GM04504 (cell line): Measurements from ENCODE around the gene NOTCH3.

Experiments
- DNase-seq: peaks from one replicate; pipeline ENCODE4 v3.0.0-alpha.2; 2012; ENCODE audit warnings: low read depth

NOTCH3 gene

GRCh38 chr19:15123031-15123890 is 77.5 kb downstream of the NOTCH3 start:
- no peak for DNase-seq

DNA sequence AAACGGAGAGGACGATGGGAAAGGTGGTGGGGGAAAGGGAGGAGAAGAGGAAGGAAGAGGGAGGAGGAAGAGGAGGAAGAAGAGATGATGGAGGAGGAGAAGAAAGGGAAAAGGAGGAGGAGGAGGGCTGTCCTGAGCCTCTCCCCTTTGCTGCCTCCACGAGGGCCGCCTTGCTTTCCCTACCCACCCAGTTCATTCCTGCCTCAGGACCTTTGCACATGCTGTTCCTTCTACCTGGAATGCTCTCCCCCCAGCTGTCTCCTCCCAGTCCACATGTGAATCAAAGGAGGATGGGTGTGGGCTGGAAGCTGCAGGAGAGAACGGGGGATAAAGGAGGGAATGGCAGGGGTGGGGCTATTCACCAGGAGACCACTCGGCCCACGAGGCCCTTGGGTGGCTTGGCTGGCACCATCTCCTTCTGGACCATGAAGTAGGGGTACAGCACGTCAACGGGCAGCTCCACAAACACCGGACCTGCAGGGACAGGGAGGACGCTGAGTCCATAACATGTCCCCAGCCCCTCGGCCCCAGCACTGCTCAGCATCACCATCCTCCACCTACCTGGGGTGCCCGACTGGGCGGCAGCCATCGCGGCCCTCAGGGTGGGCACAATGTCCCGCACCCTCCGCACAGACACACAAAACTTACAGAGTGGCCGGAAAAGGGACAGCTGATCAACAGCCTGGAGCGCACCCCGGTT is 78.3 kb downstream of the NOTCH3 start:
- DNase-seq: no peak

- no peak for DNase-seq
Measured at GRCh38 chr19:15120135-15121026, 80.4 kb downstream of the NOTCH3 start.

DNA sequence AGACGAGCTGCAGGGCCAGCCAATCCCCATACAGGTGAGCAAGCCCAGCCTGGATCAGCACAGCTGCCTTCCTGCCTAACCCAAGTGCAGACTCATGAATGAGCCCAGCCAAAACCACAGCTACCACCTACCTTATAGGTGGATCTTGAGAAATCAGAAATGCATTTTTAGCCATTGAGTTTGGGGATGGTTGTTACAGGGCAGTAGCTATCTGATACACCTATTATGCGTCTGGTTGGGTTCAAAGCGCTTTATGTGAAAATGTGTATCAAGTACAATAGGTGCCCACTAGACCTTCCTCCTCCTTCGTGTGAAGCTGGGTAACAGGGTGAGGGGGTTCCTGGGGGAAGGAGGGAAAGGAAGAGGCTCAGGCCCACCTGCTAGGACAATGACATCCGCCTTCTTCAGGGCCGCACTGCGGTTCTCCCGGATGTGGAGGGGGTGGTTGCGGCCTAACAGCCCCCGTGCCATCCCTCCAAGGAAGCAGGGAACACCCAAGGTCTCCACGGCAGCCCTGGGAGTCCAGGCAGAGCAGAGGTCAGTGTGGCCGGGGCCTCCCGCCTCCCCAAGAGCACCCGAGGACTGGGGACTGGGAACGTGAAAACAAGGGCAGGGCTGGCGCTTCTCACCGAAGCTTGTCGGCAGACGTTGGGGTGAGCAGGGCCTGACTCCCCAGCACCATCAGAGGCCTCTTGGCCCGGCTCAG is 81.9 kb downstream of the NOTCH3 start:
- no peak for DNase-seq

DNA sequence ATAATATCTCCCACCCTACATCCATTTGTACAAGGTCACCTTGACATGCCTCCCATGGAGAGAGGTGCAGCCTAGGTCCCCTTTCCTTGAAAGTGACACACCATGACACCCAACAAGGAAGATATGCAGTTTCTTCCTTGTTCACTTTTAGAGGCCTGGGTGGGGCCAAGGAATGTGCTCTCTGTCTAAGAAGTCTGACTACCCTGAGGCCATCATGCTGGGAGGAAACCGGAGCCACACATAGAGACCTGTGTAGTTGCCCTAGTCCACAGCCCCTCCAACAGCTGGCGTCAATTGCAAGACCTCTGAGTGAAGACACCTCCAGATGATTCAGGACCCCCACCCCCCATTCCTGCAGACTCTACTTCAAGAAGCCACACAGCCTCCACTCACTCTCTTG is 82.5 kb downstream of the NOTCH3 start:
- DNase-seq: no peak

DNA sequence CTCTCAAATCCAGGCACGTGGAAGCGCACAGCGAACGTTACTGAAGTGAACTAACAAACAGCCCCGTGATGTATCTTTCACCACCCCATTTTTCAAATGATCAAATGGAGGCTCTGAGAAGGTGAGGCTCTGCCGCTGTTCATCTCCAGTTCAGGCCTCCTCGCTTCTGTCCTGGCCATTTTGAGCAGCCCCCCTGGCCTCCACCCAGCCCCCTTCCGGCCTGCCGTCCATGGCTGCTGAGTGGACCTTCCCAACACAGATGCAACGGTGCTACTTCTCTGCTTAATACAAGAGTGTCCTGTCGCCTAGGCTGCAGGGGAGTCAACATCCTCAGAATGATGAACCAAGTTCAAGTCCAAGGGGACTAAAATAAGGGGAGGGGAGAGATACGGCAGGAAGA is 83.9 kb downstream of the NOTCH3 start:
- DNase-seq: no peak

DNA sequence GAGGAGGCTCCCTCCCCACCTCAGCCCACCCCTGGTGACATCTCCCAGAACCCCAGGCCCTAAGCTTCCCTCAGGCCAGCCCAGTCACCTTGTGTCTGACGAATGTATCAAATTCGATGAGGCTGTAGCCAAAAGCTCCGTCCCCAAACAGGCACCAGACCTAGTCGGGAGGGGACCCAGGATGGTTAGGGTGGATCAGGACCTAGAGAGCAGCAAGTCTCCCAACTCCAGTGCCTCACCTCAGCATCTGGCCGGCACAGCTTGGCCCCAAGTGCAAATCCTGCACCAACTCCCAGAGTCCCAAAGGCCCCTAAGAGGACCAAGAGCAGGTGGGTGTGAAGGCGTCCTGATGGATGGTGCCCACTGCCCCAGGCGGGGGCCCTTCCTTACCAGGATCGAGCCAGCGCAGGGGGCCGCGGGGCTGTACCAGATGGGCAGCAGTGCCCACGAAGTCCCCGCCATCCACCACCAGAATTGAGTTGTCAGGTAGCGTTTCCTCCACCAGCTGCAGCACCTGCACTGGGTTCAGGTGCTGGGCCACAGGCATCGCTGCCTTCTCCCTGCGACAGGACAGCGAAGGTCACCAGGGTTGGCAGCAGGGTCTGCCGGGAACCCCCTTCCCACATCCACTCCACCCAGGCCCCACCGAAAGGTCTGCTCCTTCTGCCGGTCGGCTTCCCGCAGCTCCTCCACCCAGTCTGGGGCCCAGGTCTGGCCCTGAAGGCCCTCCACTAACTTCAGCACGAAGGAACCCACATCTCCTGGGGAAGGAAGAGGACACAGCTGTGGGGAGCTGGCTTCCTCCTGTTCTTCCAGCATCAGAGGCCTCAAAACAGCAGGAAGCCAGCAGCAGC is 84.8 kb downstream of the NOTCH3 start:
- DNase-seq: no peak

- no peak for DNase-seq
Measured at GRCh38 chr19:15115080-15115479, 85.7 kb downstream of the NOTCH3 start.

GRCh38 chr19:15114153-15114540 is 86.6 kb downstream of the NOTCH3 start:
- no peak for DNase-seq

DNA sequence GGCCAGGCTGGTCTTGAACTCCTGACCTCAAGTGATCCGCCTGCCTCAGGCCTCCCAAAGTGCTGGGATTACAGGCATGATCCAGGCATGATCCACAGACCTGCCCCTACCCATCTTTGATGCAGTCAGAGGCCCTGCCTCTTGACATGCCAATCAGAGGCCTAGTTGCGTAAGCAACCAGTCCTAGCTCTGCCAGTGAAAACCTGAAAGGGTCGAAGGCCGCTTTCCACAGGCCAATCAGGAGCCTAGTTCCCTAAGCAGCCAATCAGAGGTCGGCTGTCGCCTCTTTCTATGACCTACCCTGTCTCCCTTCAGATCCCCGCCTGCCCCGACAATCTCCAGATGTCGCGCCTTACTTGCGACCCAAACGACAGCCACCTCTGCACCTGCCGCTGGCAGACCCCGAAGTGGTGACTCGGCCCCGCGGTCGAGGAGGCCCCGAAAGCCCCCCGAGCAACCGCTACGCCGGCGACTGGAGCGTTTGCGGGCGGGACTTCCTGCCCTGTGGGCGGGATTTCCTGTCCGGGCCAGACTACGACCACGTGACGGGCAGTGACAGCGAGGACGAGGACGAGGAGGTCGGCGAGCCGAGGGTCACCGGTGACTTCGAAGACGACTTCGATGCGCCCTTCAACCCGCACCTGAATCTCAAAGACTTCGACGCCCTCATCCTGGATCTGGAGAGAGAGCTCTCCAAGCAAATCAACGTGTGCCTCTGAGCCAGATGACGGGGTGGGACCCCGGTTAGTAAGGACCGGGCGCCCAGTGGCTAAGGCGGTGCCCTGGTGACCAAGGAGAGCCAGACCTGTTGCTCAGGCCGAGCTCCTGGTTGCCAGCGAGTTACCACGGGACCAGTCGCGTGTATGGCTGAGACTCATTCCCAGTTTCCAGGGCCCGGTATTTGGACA is 87.3 kb downstream of the NOTCH3 start:
- DNase-seq: no peak

- DNase-seq: no peak
Measured at GRCh38 chr19:15112385-15112784, 88.4 kb downstream of the NOTCH3 start.

GRCh38 chr19:15111758-15112157 is 89.0 kb downstream of the NOTCH3 start:
- no peak for DNase-seq

GRCh38 chr19:15110418-15110815 is 90.4 kb downstream of the NOTCH3 start:
- no peak for DNase-seq

GRCh38 chr19:15109768-15110417 is 90.9 kb downstream of the NOTCH3 start:
- no peak for DNase-seq
